Measurements from ENCODE around the gene CMTR1. TPM values are rescaled to one million over a fixed set of nuclear protein-coding genes. Genes with fewer than 3 reads are reported as not detected.
A peak's percentile ranks its signal among the peaks of the same experiment; 100 is the strongest.

The CMTR1 gene
- total and polyA plus RNA-seq, 2 donors from 2014 or later = 17.3 to 35.6 TPM

- Histone ChIP-seq H3K27ac (ENCODE audit: low read depth in 2 of 2, low read length in 2 of 2) (no peak overlapping the region), H3K9ac (ENCODE audit: low read length in 3 of 3) (no peak overlapping the region), H3K9me3 (ENCODE audit: control insufficient read depth in 2 of 3, insufficient read depth in 1 of 3, low read length in 3 of 3) (no peaks in the 10 kb centered on the region), H3K27me3 (ENCODE audit: control insufficient read depth, insufficient read depth, low read length) (no peaks in the 10 kb centered on the region), H3K4me1 (ENCODE audit: control insufficient read depth in 2 of 3, insufficient read depth in 2 of 3, low read depth in 1 of 3, low read length in 3 of 3) (peaks cover 0 to under 1% (median 0%) of the 10 kb centered on the region in 3 donors), H3K4me3 (ENCODE audit: low read length in 3 of 3) (no peak overlapping the region), H3K36me3 (ENCODE audit: control insufficient read depth in 2 of 3, insufficient read depth in 3 of 3, low read length in 3 of 3) (peaks cover 0 to 70% (median 34%) of the 10 kb centered on the region in 3 donors)
- TF ChIP-seq, protein P1, sequence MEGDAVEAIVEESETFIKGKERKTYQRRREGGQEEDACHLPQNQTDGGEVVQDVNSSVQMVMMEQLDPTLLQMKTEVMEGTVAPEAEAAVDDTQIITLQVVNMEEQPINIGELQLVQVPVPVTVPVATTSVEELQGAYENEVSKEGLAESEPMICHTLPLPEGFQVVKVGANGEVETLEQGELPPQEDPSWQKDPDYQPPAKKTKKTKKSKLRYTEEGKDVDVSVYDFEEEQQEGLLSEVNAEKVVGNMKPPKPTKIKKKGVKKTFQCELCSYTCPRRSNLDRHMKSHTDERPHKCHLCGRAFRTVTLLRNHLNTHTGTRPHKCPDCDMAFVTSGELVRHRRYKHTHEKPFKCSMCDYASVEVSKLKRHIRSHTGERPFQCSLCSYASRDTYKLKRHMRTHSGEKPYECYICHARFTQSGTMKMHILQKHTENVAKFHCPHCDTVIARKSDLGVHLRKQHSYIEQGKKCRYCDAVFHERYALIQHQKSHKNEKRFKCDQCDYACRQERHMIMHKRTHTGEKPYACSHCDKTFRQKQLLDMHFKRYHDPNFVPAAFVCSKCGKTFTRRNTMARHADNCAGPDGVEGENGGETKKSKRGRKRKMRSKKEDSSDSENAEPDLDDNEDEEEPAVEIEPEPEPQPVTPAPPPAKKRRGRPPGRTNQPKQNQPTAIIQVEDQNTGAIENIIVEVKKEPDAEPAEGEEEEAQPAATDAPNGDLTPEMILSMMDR (IDR thresholded peaks at IDR 0.05; ENCODE audit: borderline replicate concordance, extremely low read depth, insufficient read depth) = no peak
- FAIRE-seq = no peak
- intact Hi-C loops (cut with DNase I) = no loop called here
- peak in 1 of 5 donors; percentile 24 for DNase-seq
Observed at GRCh38 chr6:37478827-37479226, 45.8 kb downstream of the CMTR1 start.

- TF ChIP-seq, protein P1 (IDR thresholded peaks at IDR 0.05; ENCODE audit: borderline replicate concordance, extremely low read depth, insufficient read depth) = no peak
- Histone ChIP-seq H3K27me3 (ENCODE audit: control insufficient read depth, insufficient read depth, low read length) (no peaks in the 10 kb centered on the region), H3K9ac (ENCODE audit: low read length in 3 of 3) (no peak overlapping the region), H3K4me1 (ENCODE audit: control insufficient read depth in 2 of 3, insufficient read depth in 2 of 3, low read depth in 1 of 3, low read length in 3 of 3) (no peaks in the 10 kb centered on the region), H3K4me3 (ENCODE audit: low read length in 3 of 3) (no peak overlapping the region), H3K27ac (ENCODE audit: low read depth in 2 of 2, low read length in 2 of 2) (no peak overlapping the region), H3K36me3 (ENCODE audit: control insufficient read depth in 2 of 3, insufficient read depth in 3 of 3, low read length in 3 of 3) (peaks cover 0 to 65% (median 33%) of the 10 kb centered on the region in 3 donors), H3K9me3 (ENCODE audit: control insufficient read depth in 2 of 3, insufficient read depth in 1 of 3, low read length in 3 of 3) (no peaks in the 10 kb centered on the region)
- FAIRE-seq = no peak
- intact Hi-C loops (cut with DNase I) = no loop called here
- DNase-seq = peak in 1 of 5 donors; percentile 30
Observed at GRCh38 chr6:37479266-37479854, 46.3 kb downstream of the CMTR1 start.

- Histone ChIP-seq H3K9me3 (ENCODE audit: control insufficient read depth in 2 of 3, insufficient read depth in 1 of 3, low read length in 3 of 3) (no peaks in the 10 kb centered on the region), H3K4me1 (ENCODE audit: control insufficient read depth in 2 of 3, insufficient read depth in 2 of 3, low read depth in 1 of 3, low read length in 3 of 3) (no peaks in the 10 kb centered on the region), H3K36me3 (ENCODE audit: control insufficient read depth in 2 of 3, insufficient read depth in 3 of 3, low read length in 3 of 3) (peaks cover 0 to 57% (median 28%) of the 10 kb centered on the region in 3 donors), H3K27ac (ENCODE audit: low read depth in 2 of 2, low read length in 2 of 2) (no peak overlapping the region), H3K9ac (ENCODE audit: low read length in 3 of 3) (no peak overlapping the region), H3K27me3 (ENCODE audit: control insufficient read depth, insufficient read depth, low read length) (no peaks in the 10 kb centered on the region), H3K4me3 (ENCODE audit: low read length in 3 of 3) (no peak overlapping the region)
- intact Hi-C loops (cut with DNase I) = loop anchor here (10.0 kb wide), 2 partner anchors 85 to 215 kb away; partner anchors contain the start of gene MDGA1
- FAIRE-seq (no peak), DNase-seq (no peak)
- TF ChIP-seq, protein P1 (IDR thresholded peaks at IDR 0.05; ENCODE audit: borderline replicate concordance, extremely low read depth, insufficient read depth) = no peak
Observed at GRCh38 chr6:37480118-37480736, 47.2 kb downstream of the CMTR1 start.
